ENCODE data around the gene TLE1. TPM values are rescaled to one million over a fixed set of nuclear protein-coding genes. Genes with fewer than 3 reads are reported as not detected.

Gene TLE1
- total RNA-seq, 6 experiments from 2014 or later, result 6.7 to 15.3 (median 13.0) TPM

DNA sequence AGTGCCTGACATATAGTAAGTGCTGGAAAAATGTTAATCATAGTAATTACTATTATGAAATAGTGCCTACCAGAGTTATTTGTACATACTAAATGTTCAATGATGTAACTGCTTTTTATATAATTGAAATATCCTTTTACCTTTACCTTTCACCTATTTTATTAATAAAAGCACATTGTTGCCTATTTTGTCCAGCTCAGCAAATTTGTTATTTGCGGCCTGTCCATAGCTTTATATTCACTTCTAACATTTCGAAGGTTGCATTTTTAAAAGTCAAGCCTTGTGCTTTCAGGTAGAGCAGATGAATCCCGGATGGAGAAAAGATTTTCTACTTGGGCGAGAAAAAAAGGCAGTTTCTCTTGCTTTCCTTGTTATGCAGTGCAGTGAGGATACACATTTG is 119.3 kb downstream of the TLE1 start:
- H3K27me3 Mint-ChIP-seq (ENCODE audit: insufficient read depth), result 0 out of 2 replicates have a peak, but pooled peaks cover 2% of the 10 kb centered on the region
- TF ChIP-seq, protein P1, sequence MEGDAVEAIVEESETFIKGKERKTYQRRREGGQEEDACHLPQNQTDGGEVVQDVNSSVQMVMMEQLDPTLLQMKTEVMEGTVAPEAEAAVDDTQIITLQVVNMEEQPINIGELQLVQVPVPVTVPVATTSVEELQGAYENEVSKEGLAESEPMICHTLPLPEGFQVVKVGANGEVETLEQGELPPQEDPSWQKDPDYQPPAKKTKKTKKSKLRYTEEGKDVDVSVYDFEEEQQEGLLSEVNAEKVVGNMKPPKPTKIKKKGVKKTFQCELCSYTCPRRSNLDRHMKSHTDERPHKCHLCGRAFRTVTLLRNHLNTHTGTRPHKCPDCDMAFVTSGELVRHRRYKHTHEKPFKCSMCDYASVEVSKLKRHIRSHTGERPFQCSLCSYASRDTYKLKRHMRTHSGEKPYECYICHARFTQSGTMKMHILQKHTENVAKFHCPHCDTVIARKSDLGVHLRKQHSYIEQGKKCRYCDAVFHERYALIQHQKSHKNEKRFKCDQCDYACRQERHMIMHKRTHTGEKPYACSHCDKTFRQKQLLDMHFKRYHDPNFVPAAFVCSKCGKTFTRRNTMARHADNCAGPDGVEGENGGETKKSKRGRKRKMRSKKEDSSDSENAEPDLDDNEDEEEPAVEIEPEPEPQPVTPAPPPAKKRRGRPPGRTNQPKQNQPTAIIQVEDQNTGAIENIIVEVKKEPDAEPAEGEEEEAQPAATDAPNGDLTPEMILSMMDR (IDR thresholded peaks at IDR 0.05), result no peak
- no peak overlapping the region for H3K4me3 Mint-ChIP-seq
- DNase-seq, result no peak
- no peaks in the 10 kb centered on the region for H3K9me3 Mint-ChIP-seq
- peaks cover 28% of the 10 kb centered on the region for H3K4me1 Mint-ChIP-seq (ENCODE audit: low read depth)
- H3K36me3 Mint-ChIP-seq (ENCODE audit: low read depth), result no peaks in the 10 kb centered on the region
- no peak overlapping the region for H3K27ac Mint-ChIP-seq

DNA sequence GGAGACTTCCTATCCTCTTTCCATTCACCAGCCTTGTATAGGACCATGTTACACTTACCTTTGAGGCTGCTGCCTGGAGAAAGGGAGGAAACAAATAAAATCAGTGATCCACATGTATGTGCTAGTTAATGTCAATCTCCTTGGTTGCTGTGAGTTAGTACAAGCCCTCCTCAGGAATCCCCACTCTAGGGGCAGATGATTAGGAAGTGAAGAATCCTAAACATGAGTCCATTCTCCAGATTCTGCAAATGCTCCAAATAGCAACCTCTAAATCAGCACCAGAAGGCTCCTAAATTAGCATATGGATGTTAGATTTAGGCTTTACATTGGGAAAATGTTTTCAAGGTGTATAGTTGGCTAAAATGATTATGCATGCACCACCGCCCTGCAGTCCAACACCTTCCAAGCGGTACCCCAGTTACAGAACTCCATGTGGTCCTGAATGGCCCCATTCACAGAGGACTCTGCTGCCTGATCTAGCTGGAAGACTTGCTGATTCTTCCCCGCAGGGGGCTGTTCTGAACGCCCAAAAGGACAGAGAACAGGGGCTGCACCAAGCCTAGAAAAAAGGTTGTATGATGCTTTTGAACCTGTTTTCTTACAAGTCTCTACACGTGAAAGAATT is 123.2 kb downstream of the TLE1 start:
- peaks cover 37% of the 10 kb centered on the region for H3K4me1 Mint-ChIP-seq (ENCODE audit: low read depth)

DNA sequence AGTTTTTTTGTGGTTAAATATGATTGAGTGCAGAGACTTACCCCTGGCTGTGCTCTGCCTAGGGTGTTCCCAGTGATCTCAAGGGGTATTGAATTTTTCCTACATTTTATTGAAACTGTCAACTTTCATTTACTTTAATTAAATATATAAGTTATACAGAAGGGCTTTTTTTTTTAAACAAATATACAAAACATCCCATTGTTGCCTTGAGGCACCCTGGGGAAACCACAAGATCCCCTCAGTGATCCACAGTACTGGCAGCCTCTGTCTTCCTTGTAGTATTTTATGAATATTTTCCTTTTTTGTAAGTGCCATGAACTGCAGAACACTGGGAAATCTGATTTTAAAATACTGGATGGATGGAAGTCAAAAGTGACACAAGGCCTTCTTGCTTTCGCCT is 123.7 kb downstream of the TLE1 start:
- no peak overlapping the region for H3K27ac Mint-ChIP-seq
- no peak overlapping the region for H3K4me3 Mint-ChIP-seq
- peaks cover 41% of the 10 kb centered on the region for H3K4me1 Mint-ChIP-seq (ENCODE audit: low read depth)
- H3K36me3 Mint-ChIP-seq (ENCODE audit: low read depth), result no peaks in the 10 kb centered on the region
- TF ChIP-seq, protein P1 (IDR thresholded peaks at IDR 0.05), result no peak
- no peak for DNase-seq
- no peaks in the 10 kb centered on the region for H3K27me3 Mint-ChIP-seq (ENCODE audit: insufficient read depth)
- no peaks in the 10 kb centered on the region for H3K9me3 Mint-ChIP-seq

More for the DNA sequence above, 123.2 kb downstream of the TLE1 start:
- Mint-ChIP-seq H3K36me3 (ENCODE audit: low read depth) (no peaks in the 10 kb centered on the region), H3K4me3 (no peak overlapping the region), H3K9me3 (no peaks in the 10 kb centered on the region), H3K27ac (no peak overlapping the region), H3K27me3 (ENCODE audit: insufficient read depth) (no peaks in the 10 kb centered on the region)
- DNase-seq, result no peak
- TF ChIP-seq, protein P1 (IDR thresholded peaks at IDR 0.05), result no peak

DNA sequence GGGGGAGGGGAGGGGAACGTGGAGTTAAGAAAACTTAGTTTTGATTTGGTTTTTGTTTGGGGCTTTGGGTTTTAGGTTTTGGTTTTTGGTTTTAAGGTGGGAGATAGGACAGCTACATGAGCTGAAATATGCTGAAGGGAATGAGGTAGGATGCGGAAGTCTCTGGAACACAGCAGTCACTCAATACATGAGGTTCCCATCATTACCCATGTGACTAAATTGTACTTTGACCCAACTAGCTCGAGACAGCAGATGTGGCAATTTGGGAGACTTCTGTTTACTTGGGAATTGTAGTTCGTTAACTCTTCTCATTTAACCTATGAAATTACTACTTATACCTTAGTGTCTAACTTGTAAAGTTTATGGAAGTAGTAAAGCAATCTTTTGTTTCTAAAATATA is 124.2 kb downstream of the TLE1 start:
- no peaks in the 10 kb centered on the region for H3K36me3 Mint-ChIP-seq (ENCODE audit: low read depth)
- H3K9me3 Mint-ChIP-seq, result no peaks in the 10 kb centered on the region
- no peak overlapping the region for H3K27ac Mint-ChIP-seq
- TF ChIP-seq, protein P1 (IDR thresholded peaks at IDR 0.05), result no peak
- no peaks in the 10 kb centered on the region for H3K27me3 Mint-ChIP-seq (ENCODE audit: insufficient read depth)
- H3K4me3 Mint-ChIP-seq, result no peak overlapping the region
- DNase-seq, result no peak
- peaks cover 45% of the 10 kb centered on the region for H3K4me1 Mint-ChIP-seq (ENCODE audit: low read depth)

DNA sequence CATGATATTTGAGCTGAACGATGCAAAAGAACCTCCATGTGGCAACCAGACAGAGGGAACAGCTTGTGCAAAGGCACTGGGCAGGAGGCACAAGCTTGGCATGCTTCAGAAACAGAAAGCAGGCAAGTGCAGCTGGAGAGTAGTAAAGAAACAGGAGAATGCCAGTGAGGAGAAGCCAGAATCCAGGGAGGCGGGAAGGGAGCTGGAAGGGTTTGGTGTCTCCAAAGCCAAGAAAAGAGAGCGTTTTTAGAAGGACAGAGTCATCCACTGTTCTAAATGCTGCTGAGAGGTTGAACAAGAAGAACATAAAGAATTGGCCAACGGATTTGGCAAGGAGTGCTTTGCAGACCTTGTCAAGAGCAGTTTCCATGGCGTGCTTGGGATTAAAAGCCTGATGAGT is 124.7 kb downstream of the TLE1 start:
- TF ChIP-seq, protein P1 (IDR thresholded peaks at IDR 0.05), result no peak
- no peaks in the 10 kb centered on the region for H3K9me3 Mint-ChIP-seq
- DNase-seq, result no peak
- no peaks in the 10 kb centered on the region for H3K27me3 Mint-ChIP-seq (ENCODE audit: insufficient read depth)
- no peak overlapping the region for H3K4me3 Mint-ChIP-seq
- H3K4me1 Mint-ChIP-seq (ENCODE audit: low read depth), result peaks cover 50% of the 10 kb centered on the region
- H3K36me3 Mint-ChIP-seq (ENCODE audit: low read depth), result no peaks in the 10 kb centered on the region
- no peak overlapping the region for H3K27ac Mint-ChIP-seq
